WTC11 (cell line): ENCODE results near the gene CNKSR3. TPM values are rescaled to one million over a fixed set of nuclear protein-coding genes. Genes with fewer than 3 reads are reported as not detected.
"Not testable (repeated sequence)": the region's sequence is repeated elsewhere in the genome, so short reads cannot be mapped to it uniquely, and the experiment has no call there.

ENCODE experiments used
- ATAC-seq: fragments of 200-7000 bp; cut with Tn5 transposase; 2 replicates; pipeline ENCODE4 v1.10.0; 2021; ENCODE audit warnings: mild to moderate bottlenecking, moderate library complexity
- CTCF ChIA-PET: fragments of 300-600 bp; sonication (Branson Sonifier 250); formaldehyde crosslinking; loops from one replicate; lab custom pipeline; 2021; ENCODE audit warnings: antibody characterized with exemption; lab: Charles Lee
- POLR2A ChIA-PET: fragments of 350-600 bp; sonication (Branson Sonifier 250); formaldehyde crosslinking; loops from one replicate; lab custom pipeline; 2021; ENCODE audit warnings: antibody characterized with exemption; lab: Charles Lee
- DNase-seq: peaks from one replicate; pipeline ENCODE4 v3.0.0; 2021; ENCODE audit warnings: low spot score
- H3K27ac Mint-ChIP-seq: 2 replicates; pipeline ENCODE4 v1.8.0; 2021; ENCODE audit warnings: mixed read lengths
- H3K27me3 Mint-ChIP-seq: 2 replicates; pipeline ENCODE4 v1.8.0; 2021; ENCODE audit warnings: low read depth, mild to moderate bottlenecking, moderate library complexity, mixed read lengths
- H3K36me3 Mint-ChIP-seq: 2 replicates; pipeline ENCODE4 v1.8.0; 2021; ENCODE audit warnings: mixed read lengths
- H3K4me1 Mint-ChIP-seq: 2 replicates; pipeline ENCODE4 v1.8.0; 2022; ENCODE audit warnings: mixed read lengths
- H3K4me3 Mint-ChIP-seq: 2 replicates; pipeline ENCODE4 v1.8.0; 2021; ENCODE audit warnings: mild to moderate bottlenecking, moderate library complexity, mixed read lengths
- H3K9me3 Mint-ChIP-seq: 2 replicates; pipeline ENCODE4 v1.8.0; 2021; ENCODE audit warnings: mixed read lengths
- CREM ChIP-seq: sonication (generic); formaldehyde crosslinking; IDR thresholded peaks from 2 replicates; pipeline ENCODE4 v1.8.1; 2022; ENCODE audit warnings: mild to moderate bottlenecking, missing genetic modification reagents, moderate library complexity
- ERG ChIP-seq: fragments of 250-450 bp; sonication (Bioruptor Pico); IDR thresholded peaks from 2 replicates; pipeline ENCODE4 v1.8.0; 2021; ENCODE audit warnings: mild to moderate bottlenecking
- ETV6 ChIP-seq: sonication (generic); formaldehyde crosslinking; IDR thresholded peaks from 2 replicates; pipeline ENCODE4 v1.8.1; 2022; ENCODE audit warnings: mild to moderate bottlenecking, missing genetic modification reagents
- FOXK1 ChIP-seq: sonication (generic); formaldehyde crosslinking; IDR thresholded peaks from 2 replicates; pipeline ENCODE4 v1.8.0; 2022; ENCODE audit warnings: mild to moderate bottlenecking, moderate library complexity, missing genetic modification reagents
- FOXP4 ChIP-seq: sonication (generic); formaldehyde crosslinking; IDR thresholded peaks from 2 replicates; pipeline ENCODE4 v1.8.0; 2022; ENCODE audit warnings: mild to moderate bottlenecking, missing genetic modification reagents
- JAZF1 ChIP-seq: fragments of 250-450 bp; sonication (Bioruptor Pico); IDR thresholded peaks from 2 replicates; pipeline ENCODE4 v1.9.0; 2021; ENCODE audit warnings: moderate library complexity, mild to moderate bottlenecking, inconsistent platforms
- NFE2L1 ChIP-seq: sonication (generic); formaldehyde crosslinking; IDR thresholded peaks from 2 replicates; pipeline ENCODE4 v1.8.1; 2023; ENCODE audit warnings: missing genetic modification reagents
- PRDM15 ChIP-seq: sonication (generic); formaldehyde crosslinking; IDR thresholded peaks from 2 replicates; pipeline ENCODE4 v1.8.0; 2022; ENCODE audit warnings: missing genetic modification reagents
- PREB ChIP-seq: sonication (generic); formaldehyde crosslinking; IDR thresholded peaks from 2 replicates; pipeline ENCODE4 v1.8.1; 2022; ENCODE audit warnings: mild to moderate bottlenecking, missing genetic modification reagents, moderate library complexity, borderline replicate concordance
- SP1 ChIP-seq: sonication (generic); formaldehyde crosslinking; conservative IDR thresholded peaks from 2 replicates; pipeline ENCODE4 v1.8.1; 2022; ENCODE audit warnings: missing genetic modification reagents
- USF2 ChIP-seq: sonication (generic); formaldehyde crosslinking; IDR thresholded peaks from 2 replicates; pipeline ENCODE4 v1.8.1; 2023; ENCODE audit warnings: mild to moderate bottlenecking, missing genetic modification reagents, moderate library complexity
- ZBTB21 ChIP-seq: sonication (generic); formaldehyde crosslinking; IDR thresholded peaks from 2 replicates; pipeline ENCODE4 v1.8.1; 2023; ENCODE audit warnings: mild to moderate bottlenecking, missing genetic modification reagents, borderline replicate concordance
- ZNF416 ChIP-seq: fragments of 250-450 bp; sonication (Bioruptor Pico); IDR thresholded peaks from 2 replicates; pipeline ENCODE4 v1.9.0; 2021; ENCODE audit warnings: mild to moderate bottlenecking, inconsistent platforms
- ZNF423 ChIP-seq: fragments of 250-450 bp; sonication (Bioruptor Pico); IDR thresholded peaks from 2 replicates; pipeline ENCODE4 v2.1.2; 2022; ENCODE audit warnings: mild to moderate bottlenecking, moderate library complexity
- ZSCAN18 ChIP-seq: fragments of 250-450 bp; sonication (Bioruptor Pico); IDR thresholded peaks from 2 replicates; pipeline ENCODE4 v2.1.2; 2022; ENCODE audit warnings: mild to moderate bottlenecking, moderate library complexity
- total RNA-seq: library from RNA; stranded (reverse); gene quantifications from 3 replicates; pipeline ENCODE4 v1.2.3, GENCODE V29; 2021

CNKSR3 gene
- total RNA-seq, 1 experiment from 2014 or later, result 5.7 TPM

- DNase-seq, result peak; percentile 80
- TF ChIP-seq ZSCAN18 (CRISPR knock-in tag), result peak; percentile 67; the same call in 1 of the 2 replicates
- TF ChIP-seq FOXP4, result 0 out of 2 replicates have a peak, but pooled peaks have one; percentile 19
- peak; percentile 56 for TF ChIP-seq ETV6
- TF ChIP-seq ZNF423 (CRISPR knock-in tag), result peak; percentile 91
- peak; percentile 51; the same call in 1 of the 2 replicates for TF ChIP-seq SP1 (CRISPR knock-in tag)
- TF ChIP-seq ZBTB21 (CRISPR knock-in tag), result no peak
- TF ChIP-seq CREM (CRISPR knock-in tag), result 0 out of 2 replicates have a peak, but pooled peaks have one; percentile 44
- TF ChIP-seq ERG, result peak; percentile 83; the same call in 1 of the 2 replicates
- 0 out of 2 replicates have a peak, but pooled peaks have one; percentile 62 for TF ChIP-seq FOXK1 (CRISPR knock-in tag)
- TF ChIP-seq NFE2L1 (CRISPR knock-in tag), result no peak
- Mint-ChIP-seq H3K36me3 (peaks cover 2% of the 10 kb centered on the region; the same call in 1 of the 2 replicates), H3K27ac (peak overlapping the region; percentile 80; the same call in 1 of the 2 replicates), H3K27me3 (peaks cover 78% of the 10 kb centered on the region), H3K4me3 (peak overlapping the region; percentile 44), H3K4me1 (peaks cover 42% of the 10 kb centered on the region), H3K9me3 (peaks cover 5% of the 10 kb centered on the region)
- ATAC-seq, result peak; percentile 97
- POLR2A ChIA-PET, result interaction anchor here (1.0 to 1.1 kb wide), 2 partner anchors 32 to 33 kb away, joined by 3 to 5 read pairs; partner anchors contain the start of gene CNKSR3
- CTCF ChIA-PET, result interaction anchor here (0.6 to 1.5 kb wide), 6 partner anchors 30 to 403 kb away, joined by 3 to 17 read pairs (median 4); partner anchors contain the start of gene CNKSR3
These were observed 32.3 kb upstream of the CNKSR3 start for GRCh38 chr6:154542747-154543146.

GRCh38 chr6:154541837-154542236 lies 31.4 kb upstream of the CNKSR3 start:
- Mint-ChIP-seq H3K27me3 (peaks cover 86% of the 10 kb centered on the region), H3K27ac (peak overlapping the region; percentile 53; the same call in 1 of the 2 replicates), H3K4me3 (peak overlapping the region; percentile 35; the same call in 1 of the 2 replicates), H3K4me1 (peaks cover 51% of the 10 kb centered on the region)
- H3K9me3 Mint-ChIP-seq, ATAC-seq, POLR2A ChIA-PET, DNase-seq, H3K36me3 Mint-ChIP-seq: not testable (repeated sequence)
- CTCF ChIA-PET, result interaction anchor here (1.5 kb wide), 1 partner anchor 41 kb away, joined by 17 read pairs; no protein-coding TSS in a partner anchor

- DNase-seq, result no peak
- H3K4me1 Mint-ChIP-seq, result peaks cover 56% of the 10 kb centered on the region
- ChIA-PET POLR2A (no interaction called here), CTCF (no interaction called here)
- H3K27ac Mint-ChIP-seq, result no peak overlapping the region
- TF ChIP-seq ZNF416 (CRISPR knock-in tag) (no peak), PREB (no peak), FOXP4 (no peak), PRDM15 (no peak), USF2 (no peak), JAZF1 (CRISPR knock-in tag) (no peak), NFE2L1 (CRISPR knock-in tag) (no peak)
- H3K27me3 Mint-ChIP-seq, result peaks cover 74% of the 10 kb centered on the region
- ATAC-seq, result no peak
- H3K9me3 Mint-ChIP-seq, result no peaks in the 10 kb centered on the region
- no peak overlapping the region for H3K4me3 Mint-ChIP-seq
- H3K36me3 Mint-ChIP-seq, result no peaks in the 10 kb centered on the region
These were observed 29.2 kb upstream of the CNKSR3 start for GRCh38 chr6:154539593-154540269.
